Esophagus muscularis mucosa (tissue), 3 donors: Measurements from ENCODE around the gene CYBA.

Source experiments
- CTCF ChIP-seq, 3 experiments: fragments of 200-600 bp in 2 of 3; fragments of 450-650 bp in 1 of 3; sonication (generic) in 2 of 3; IDR thresholded peaks; one replicate each; pipeline ENCODE4 v1.5.1; 2017 to 2019; ENCODE audit warnings: antibody characterized with exemption in 3 of 3, mild to moderate bottlenecking in 2 of 3, moderate library complexity in 1 of 3
- POLR2A ChIP-seq: fragments of 450-650 bp; IDR thresholded peaks from one replicate; pipeline ENCODE4 v1.6.1; 2017; ENCODE audit warnings: antibody characterized with exemption, moderate library complexity, mild to moderate bottlenecking, low read depth

- TF ChIP-seq POLR2A, result no peak
- TF ChIP-seq CTCF (IDR thresholded peaks at IDR 0.05), result no peak
Observed at GRCh38 chr16:88624481-88624880, 26.4 kb downstream of the CYBA start.
